H9 (cell line): ENCODE data around the gene ATP5PO. TPM values are rescaled to one million over a fixed set of nuclear protein-coding genes. Genes with fewer than 3 reads are reported as not detected.

ENCODE experiments used
- DNase-seq: peaks from one replicate; pipeline ENCODE4 v3.0.0-alpha.2; 2017
- H2AFZ ChIP-seq: one replicate; pipeline ENCODE4 v1.6.1; 2013; ENCODE audit warnings: mild to moderate bottlenecking, low read length, control low read depth, moderate library complexity
- H2AK5ac ChIP-seq: 2 replicates; pipeline ENCODE4 v1.6.1; 2013; ENCODE audit warnings: low read length, control low read depth, mixed read lengths; ENCODE audit not compliant: insufficient read length
- H2BK120ac ChIP-seq: one replicate; pipeline ENCODE4 v1.6.1; 2013; ENCODE audit warnings: low read depth, mild to moderate bottlenecking, low read length, control low read depth, inconsistent platforms; ENCODE audit not compliant: poor library complexity, severe bottlenecking
- H2BK12ac ChIP-seq: 2 replicates; pipeline ENCODE4 v1.6.1; 2013; ENCODE audit warnings: low read length, control low read depth, mixed read lengths, low read depth; ENCODE audit not compliant: insufficient read length
- H2BK15ac ChIP-seq: 2 replicates; pipeline ENCODE4 v1.6.1; 2013; ENCODE audit warnings: low read depth, low read length, control low read depth
- H2BK20ac ChIP-seq: one replicate; pipeline ENCODE4 v1.6.1; 2013; ENCODE audit warnings: low read depth, mild to moderate bottlenecking, low read length, control low read depth, inconsistent platforms; ENCODE audit not compliant: poor library complexity, severe bottlenecking
- H2BK5ac ChIP-seq: 2 replicates; pipeline ENCODE4 v1.6.1; 2013; ENCODE audit warnings: low read length, control low read depth, mixed read lengths; ENCODE audit not compliant: insufficient read length
- H3K14ac ChIP-seq: 2 replicates; pipeline ENCODE4 v1.6.1; 2013; ENCODE audit warnings: low read length, control low read depth; ENCODE audit not compliant: insufficient read depth
- H3K18ac ChIP-seq: 2 replicates; pipeline ENCODE4 v1.6.1; 2013; ENCODE audit warnings: low read depth, mild to moderate bottlenecking, mixed read lengths, low read length, control low read depth; ENCODE audit not compliant: insufficient read length
- H3K23ac ChIP-seq: 2 replicates; pipeline ENCODE4 v1.6.1; 2013; ENCODE audit warnings: low read length, control low read depth, mixed read lengths, low read depth; ENCODE audit not compliant: insufficient read length
- H3K23me2 ChIP-seq: 2 replicates; pipeline ENCODE4 v1.6.1; 2013; ENCODE audit warnings: low read depth, mild to moderate bottlenecking, mixed read lengths, low read length, control low read depth; ENCODE audit not compliant: insufficient read length, poor library complexity, severe bottlenecking
- H3K27ac ChIP-seq: 2 replicates; pipeline ENCODE4 v1.5.1; 2013; ENCODE audit warnings: low read length, control low read depth, mixed read lengths, low read depth; ENCODE audit not compliant: insufficient read length
- H3K27me3 ChIP-seq: 2 replicates; pipeline ENCODE4 v1.6.1; 2013; ENCODE audit warnings: low read length, control low read depth, inconsistent platforms; ENCODE audit not compliant: insufficient read depth
- H3K4ac ChIP-seq: 2 replicates; pipeline ENCODE4 v1.6.1; 2013; ENCODE audit warnings: low read depth, mild to moderate bottlenecking, control low read depth, inconsistent platforms, low read length, moderate library complexity
- H3K4me1 ChIP-seq: 2 replicates; pipeline ENCODE4 v1.6.1; 2013; ENCODE audit warnings: low read length, control low read depth, inconsistent platforms; ENCODE audit not compliant: insufficient read depth
- H3K4me2 ChIP-seq: 2 replicates; pipeline ENCODE4 v1.6.1; 2013; ENCODE audit warnings: low read length, control low read depth, mixed read lengths; ENCODE audit not compliant: insufficient read length, insufficient read depth
- H3K56ac ChIP-seq: 2 replicates; pipeline ENCODE4 v1.6.1; 2013; ENCODE audit warnings: low read depth, mild to moderate bottlenecking, mixed read lengths, low read length, control low read depth; ENCODE audit not compliant: insufficient read length
- H3K79me1 ChIP-seq: 2 replicates; pipeline ENCODE4 v1.6.1; 2013; ENCODE audit warnings: low read depth, mild to moderate bottlenecking, moderate library complexity, low read length, control low read depth, inconsistent platforms; ENCODE audit not compliant: insufficient read depth, poor library complexity, severe bottlenecking
- H3K79me2 ChIP-seq: 2 replicates; pipeline ENCODE4 v1.6.1; 2013; ENCODE audit warnings: low read length, control low read depth, inconsistent platforms; ENCODE audit not compliant: insufficient read depth
- H3K9ac ChIP-seq: 2 replicates; pipeline ENCODE4 v1.6.1; 2013; ENCODE audit warnings: low read length, control low read depth, mixed read lengths; ENCODE audit not compliant: insufficient read length; ENCODE audit errors: extremely low read depth
- H3K9me3 ChIP-seq: one replicate; pipeline ENCODE4 v1.6.1; 2013; ENCODE audit warnings: low read depth, low read length, inconsistent platforms; ENCODE audit not compliant: control insufficient read depth
- H3T11ph ChIP-seq: one replicate; pipeline ENCODE4 v1.6.1; 2013; ENCODE audit warnings: mild to moderate bottlenecking, low read length, control low read depth, inconsistent platforms
- H4K20me1 ChIP-seq: one replicate; pipeline ENCODE4 v1.6.1; 2013; ENCODE audit not compliant: control insufficient read depth, insufficient read length, insufficient read depth
- H4K5ac ChIP-seq: 2 replicates; pipeline ENCODE4 v1.6.1; 2013; ENCODE audit warnings: low read depth, mild to moderate bottlenecking, mixed read lengths, low read length, control low read depth; ENCODE audit not compliant: insufficient read length
- H4K8ac ChIP-seq: replicated peaks from 2 replicates; pipeline ENCODE4 v1.6.1; 2013; ENCODE audit warnings: low read length, control low read depth, mixed read lengths, low read depth; ENCODE audit not compliant: insufficient read length
- H4K91ac ChIP-seq: 2 replicates; pipeline ENCODE4 v1.6.1; 2013; ENCODE audit warnings: low read depth, mild to moderate bottlenecking, moderate library complexity, mixed read lengths, low read length, control low read depth; ENCODE audit not compliant: insufficient read length
- H3K27ac Mint-ChIP-seq, 3 experiments: 2 replicates in 2 of 3; 3 replicates in 1 of 3; pipeline ENCODE4 v1.8.0; 2020 to 2021; ENCODE audit warnings: mixed read lengths in 3 of 3, mild to moderate bottlenecking in 1 of 3, moderate library complexity in 1 of 3
- H3K27me3 Mint-ChIP-seq: 2 replicates; pipeline ENCODE4 v1.8.0; 2021; ENCODE audit warnings: low read depth, mild to moderate bottlenecking, moderate library complexity, mixed read lengths
- H3K36me3 Mint-ChIP-seq, 3 experiments: 2 replicates in 2 of 3; 3 replicates in 1 of 3; pipeline ENCODE4 v1.8.0; 2020 to 2021; ENCODE audit warnings: low read depth in 3 of 3, mixed read lengths in 3 of 3; ENCODE audit not compliant: insufficient read depth in 1 of 3
- H3K4me1 Mint-ChIP-seq, 2 experiments: 2 replicates each; pipeline ENCODE4 v1.8.0; 2020; ENCODE audit warnings: mixed read lengths in 2 of 2
- H3K4me3 Mint-ChIP-seq, 2 experiments: 2 replicates in 1 of 2; 3 replicates in 1 of 2; pipeline ENCODE4 v1.8.0; 2020 to 2021; ENCODE audit warnings: mild to moderate bottlenecking in 2 of 2, mixed read lengths in 2 of 2, moderate library complexity in 1 of 2
- H3K9me3 Mint-ChIP-seq, 2 experiments: 2 replicates in 1 of 2; 3 replicates in 1 of 2; pipeline ENCODE4 v1.8.0; 2020; ENCODE audit warnings: mild to moderate bottlenecking in 2 of 2, mixed read lengths in 2 of 2, moderate library complexity in 1 of 2
- CTCF ChIP-seq: fragments of 200-600 bp; sonication (generic); conservative IDR thresholded peaks from 3 replicates; pipeline ENCODE4 v1.8.0; 2021; ENCODE audit warnings: antibody characterized with exemption, mild to moderate bottlenecking
- WGBS: extraction: QIAGEN DNeasy Blood & Tissue Kit; methylation state at CpG from one replicate; pipeline ENCODE4 v1.1.7; 2013; ENCODE audit warnings: missing lambda C conversion rate, low lambda C conversion rate, mixed read lengths; ENCODE audit not compliant: insufficient read length; ENCODE audit errors: extremely low coverage; 5-methylcytosine and 5-hydroxymethylcytosine counted together
- total RNA-seq: library from RNA; stranded (reverse); gene quantifications from 2 replicates; pipeline ENCODE4 v1.2.1, GENCODE V29; 2021

The ATP5PO gene
- total RNA-seq, 1 experiment from 2014 or later: 275 TPM

GRCh38 chr21:33924079-33924765 is 8.6 kb upstream of the ATP5PO start:
- Histone ChIP-seq H4K8ac (no peak overlapping the region), H3T11ph (no peak overlapping the region), H3K14ac (no peak overlapping the region), H3K79me1 (no peaks in the 10 kb centered on the region), H2AK5ac (no peak overlapping the region), H3K56ac (no peak overlapping the region), H3K79me2 (no peaks in the 10 kb centered on the region), H3K27ac (no peak overlapping the region), H3K4ac (no peak overlapping the region), H3K4me1 (no peaks in the 10 kb centered on the region), H3K9ac (no peak overlapping the region), H3K23ac (no peak overlapping the region), H2BK5ac (no peak overlapping the region), H2BK12ac (no peak overlapping the region), H3K9me3 (no peaks in the 10 kb centered on the region), H4K5ac (no peak overlapping the region), H2BK120ac (no peak overlapping the region), H3K4me2 (no peak overlapping the region), H4K91ac (no peak overlapping the region), H2BK20ac (no peak overlapping the region), H2AFZ (no peak overlapping the region), H3K23me2 (no peaks in the 10 kb centered on the region), H3K18ac (no peak overlapping the region), H3K27me3 (no peaks in the 10 kb centered on the region), H4K20me1 (no peaks in the 10 kb centered on the region), H2BK15ac (no peak overlapping the region)
- Mint-ChIP-seq H3K36me3 (no peaks in the 10 kb centered on the region; a peak in 1 of 7 replicates), H3K4me1 (no peaks in the 10 kb centered on the region), H3K4me3 (no peak overlapping the region), H3K27me3 (peaks cover 5% of the 10 kb centered on the region; the same call in 1 of the 2 replicates), H3K9me3 (peaks cover 0 to 5% of the 10 kb centered on the region in 2 experiments; a peak in 4 of 5 replicates), H3K27ac (peak overlapping the region in 1 of 3 experiments; percentile 17; a peak in 1 of 7 replicates)
- WGBS: no CpG with 5 or more reads among the region's 13 CpGs
- TF ChIP-seq CTCF: peak; percentile 96
- peak; percentile 86 for DNase-seq
